ENCODE results near the gene FAM20C. TPM values are rescaled to one million over a fixed set of nuclear protein-coding genes. Genes with fewer than 3 reads are reported as not detected.
A peak's percentile ranks its signal among the peaks of the same experiment; 100 is the strongest.

Gene FAM20C
- total RNA-seq, 1 donor from 2014 or later, result 1.3 TPM

DNA sequence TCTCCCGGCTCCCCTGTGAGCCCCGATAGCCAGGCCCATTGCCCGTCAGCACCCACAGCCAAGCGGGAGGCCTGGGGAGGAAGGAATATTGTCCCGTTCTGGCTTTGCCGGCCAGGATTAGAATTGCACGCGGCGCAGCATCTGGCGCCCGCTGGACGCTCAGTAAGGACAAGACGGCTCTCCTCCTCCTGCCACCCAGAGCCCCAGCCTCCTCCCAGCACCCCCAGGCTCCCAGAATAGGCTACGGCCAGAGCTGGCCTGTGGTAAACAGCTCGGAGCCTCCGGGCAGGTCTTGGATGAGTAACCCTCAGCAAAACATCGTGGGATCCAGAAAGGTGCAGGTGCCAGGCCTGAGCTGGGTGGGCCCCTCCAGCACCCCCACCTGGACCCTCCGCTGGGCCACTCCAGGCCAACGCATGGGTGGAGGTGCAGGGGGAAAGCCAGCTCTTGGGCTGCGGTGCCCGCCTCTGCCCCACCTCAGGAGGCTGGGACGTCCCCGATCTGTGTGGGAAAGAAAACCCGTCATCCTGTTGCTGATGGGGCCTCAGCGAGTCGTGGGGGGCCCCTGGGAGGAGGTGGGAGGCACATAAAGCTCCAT lies 5.8 kb upstream of the FAM20C start:
- no peaks in the 10 kb centered on the region for H3K36me3 ChIP-seq (ENCODE audit: control insufficient read depth, insufficient read depth, low read length)
- TF ChIP-seq, protein P1, sequence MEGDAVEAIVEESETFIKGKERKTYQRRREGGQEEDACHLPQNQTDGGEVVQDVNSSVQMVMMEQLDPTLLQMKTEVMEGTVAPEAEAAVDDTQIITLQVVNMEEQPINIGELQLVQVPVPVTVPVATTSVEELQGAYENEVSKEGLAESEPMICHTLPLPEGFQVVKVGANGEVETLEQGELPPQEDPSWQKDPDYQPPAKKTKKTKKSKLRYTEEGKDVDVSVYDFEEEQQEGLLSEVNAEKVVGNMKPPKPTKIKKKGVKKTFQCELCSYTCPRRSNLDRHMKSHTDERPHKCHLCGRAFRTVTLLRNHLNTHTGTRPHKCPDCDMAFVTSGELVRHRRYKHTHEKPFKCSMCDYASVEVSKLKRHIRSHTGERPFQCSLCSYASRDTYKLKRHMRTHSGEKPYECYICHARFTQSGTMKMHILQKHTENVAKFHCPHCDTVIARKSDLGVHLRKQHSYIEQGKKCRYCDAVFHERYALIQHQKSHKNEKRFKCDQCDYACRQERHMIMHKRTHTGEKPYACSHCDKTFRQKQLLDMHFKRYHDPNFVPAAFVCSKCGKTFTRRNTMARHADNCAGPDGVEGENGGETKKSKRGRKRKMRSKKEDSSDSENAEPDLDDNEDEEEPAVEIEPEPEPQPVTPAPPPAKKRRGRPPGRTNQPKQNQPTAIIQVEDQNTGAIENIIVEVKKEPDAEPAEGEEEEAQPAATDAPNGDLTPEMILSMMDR (IDR thresholded peaks at IDR 0.05; ENCODE audit: insufficient read depth, low read length, severe bottlenecking), result no peak
- no peak for DNase-seq (ENCODE audit: low read depth)
- H3K4me3 ChIP-seq (ENCODE audit: low read depth, low read length), result no peak overlapping the region
- FAIRE-seq, result no peak
- H3K27me3 ChIP-seq (ENCODE audit: control insufficient read depth, insufficient read depth, low read length), result no peaks in the 10 kb centered on the region

DNA sequence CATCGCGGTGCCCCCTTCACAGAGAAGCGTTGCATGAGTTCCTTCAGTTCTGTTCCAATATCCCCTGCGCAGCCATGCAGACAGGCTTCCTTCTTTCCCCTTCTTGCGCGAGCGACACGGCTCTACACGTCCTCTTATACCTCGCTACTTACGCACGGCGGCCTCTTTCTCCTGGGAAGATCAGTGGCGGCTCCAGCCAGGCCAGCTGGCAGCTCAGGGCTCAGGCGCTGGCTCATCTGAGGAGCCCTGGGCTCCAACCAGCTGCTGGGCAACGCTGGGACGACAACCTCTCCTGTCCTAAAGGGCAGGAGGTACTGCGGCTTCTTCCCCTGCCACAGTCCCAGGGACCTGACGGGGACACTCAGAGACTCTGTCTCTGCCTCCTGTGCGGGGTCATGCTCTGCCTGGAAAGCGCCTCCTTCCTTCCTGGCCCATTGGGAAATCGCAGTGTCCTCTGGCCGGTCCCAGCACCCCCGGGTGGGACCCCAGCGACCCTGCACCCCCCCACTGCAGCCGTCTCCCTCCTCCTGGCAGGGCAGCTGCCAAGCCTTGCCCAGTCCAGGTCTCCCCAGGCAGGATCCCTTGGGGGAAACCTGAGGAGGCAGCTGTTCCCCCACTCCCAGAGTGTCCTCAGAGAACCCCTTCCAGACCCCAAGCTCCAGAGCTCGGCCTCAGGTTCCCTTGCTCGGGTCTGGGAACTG lies 5.0 kb upstream of the FAM20C start:
- Histone ChIP-seq H3K4me3 (ENCODE audit: low read depth, low read length) (no peak overlapping the region), H3K27me3 (ENCODE audit: control insufficient read depth, insufficient read depth, low read length) (no peaks in the 10 kb centered on the region), H3K36me3 (ENCODE audit: control insufficient read depth, insufficient read depth, low read length) (no peaks in the 10 kb centered on the region)
- TF ChIP-seq, protein P1 (IDR thresholded peaks at IDR 0.05; ENCODE audit: insufficient read depth, low read length, severe bottlenecking), result no peak
- DNase-seq (ENCODE audit: low read depth) (no peak), FAIRE-seq (no peak)

DNA sequence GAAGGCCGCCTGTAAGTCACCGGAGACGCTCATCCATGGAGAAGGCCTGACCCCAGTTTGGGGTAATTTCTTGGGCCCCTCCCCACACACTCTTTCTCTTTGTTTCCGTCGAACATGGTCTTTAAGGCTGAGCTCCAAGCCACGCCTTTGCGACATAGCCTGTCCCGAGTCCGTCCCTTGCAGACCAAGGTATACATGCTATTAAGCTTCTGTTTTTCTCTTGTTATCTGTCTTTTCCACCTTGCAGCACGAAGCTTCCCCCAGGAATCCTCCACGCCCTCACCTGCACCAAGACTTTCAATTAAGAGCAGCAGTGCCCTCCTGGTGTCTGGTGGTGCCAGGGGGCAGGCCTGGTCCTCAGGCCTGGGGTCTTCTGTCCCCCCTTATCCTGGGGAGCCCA lies 4.2 kb upstream of the FAM20C start:
- H3K27me3 ChIP-seq (ENCODE audit: control insufficient read depth, insufficient read depth, low read length), result no peaks in the 10 kb centered on the region
- DNase-seq (ENCODE audit: low read depth) (no peak), FAIRE-seq (no peak)
- H3K36me3 ChIP-seq (ENCODE audit: control insufficient read depth, insufficient read depth, low read length), result no peaks in the 10 kb centered on the region
- TF ChIP-seq, protein P1 (IDR thresholded peaks at IDR 0.05; ENCODE audit: insufficient read depth, low read length, severe bottlenecking), result no peak
- H3K4me3 ChIP-seq (ENCODE audit: low read depth, low read length), result no peak overlapping the region

DNA sequence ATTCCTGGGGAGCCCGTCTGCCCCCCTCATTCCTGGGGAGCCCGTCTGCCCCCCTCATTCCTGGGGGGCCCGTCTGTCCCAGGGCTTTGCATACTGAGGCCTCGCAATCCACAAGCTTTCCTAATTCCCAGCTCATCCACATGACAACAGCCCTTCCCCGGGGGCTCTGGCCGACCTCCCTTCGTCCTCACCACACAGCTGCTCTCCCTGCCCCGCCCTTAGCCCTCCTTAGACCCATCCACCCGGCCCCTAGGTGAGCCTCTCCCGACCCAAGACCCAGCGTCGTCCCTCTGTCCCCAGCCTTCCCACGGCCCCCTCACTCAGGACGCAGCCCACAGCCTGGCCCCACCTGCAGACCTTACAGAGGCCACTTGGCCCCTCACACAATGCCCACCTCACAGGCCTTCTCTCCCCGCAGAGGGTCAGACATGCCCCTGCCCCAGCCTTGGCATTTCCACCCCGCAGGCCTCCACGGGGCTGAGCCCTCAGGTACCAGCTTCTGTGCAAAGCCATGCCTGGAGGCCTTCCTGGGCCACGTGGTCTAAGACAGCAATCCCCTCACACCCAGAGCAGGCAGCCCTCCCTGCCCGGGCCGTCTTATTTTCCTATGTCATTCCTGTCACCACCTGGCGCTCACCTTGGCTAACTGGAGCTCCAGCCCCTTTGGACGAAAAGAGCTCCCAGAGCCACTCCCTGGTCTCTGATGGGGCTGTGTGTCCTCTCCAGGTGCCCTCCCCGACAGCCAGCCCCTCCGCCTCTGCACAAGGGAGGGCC lies 3.5 kb upstream of the FAM20C start:
- TF ChIP-seq, protein P1 (IDR thresholded peaks at IDR 0.05; ENCODE audit: insufficient read depth, low read length, severe bottlenecking), result no peak
- Histone ChIP-seq H3K27me3 (ENCODE audit: control insufficient read depth, insufficient read depth, low read length) (peaks cover 1% of the 10 kb centered on the region), H3K36me3 (ENCODE audit: control insufficient read depth, insufficient read depth, low read length) (no peaks in the 10 kb centered on the region), H3K4me3 (ENCODE audit: low read depth, low read length) (no peak overlapping the region)
- no peak for FAIRE-seq
- no peak for DNase-seq (ENCODE audit: low read depth)

DNA sequence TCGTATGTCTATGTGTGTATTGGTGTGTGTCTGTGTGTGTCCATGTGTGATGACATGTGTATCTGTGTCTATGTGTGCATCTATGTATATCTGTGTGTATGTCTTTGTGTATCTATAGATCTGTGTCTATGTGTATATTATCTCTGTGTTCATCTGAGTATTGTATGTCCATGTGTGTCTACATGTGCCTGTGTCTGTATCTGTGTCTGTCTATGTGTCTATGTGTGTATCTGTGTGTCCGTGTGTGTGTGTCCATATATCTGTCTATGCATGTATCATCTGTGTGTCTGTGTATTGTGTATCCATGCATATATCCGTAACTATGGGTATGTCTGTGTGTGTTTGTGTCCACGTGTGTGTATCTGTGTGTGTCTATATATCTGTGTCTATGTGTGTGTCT lies 2.7 kb upstream of the FAM20C start:
- peaks cover 3% of the 10 kb centered on the region for H3K27me3 ChIP-seq (ENCODE audit: control insufficient read depth, insufficient read depth, low read length)
- TF ChIP-seq, protein P1 (IDR thresholded peaks at IDR 0.05; ENCODE audit: insufficient read depth, low read length, severe bottlenecking), result no peak
- DNase-seq (ENCODE audit: low read depth) (no peak), FAIRE-seq (peak; percentile 96)
- no peaks in the 10 kb centered on the region for H3K36me3 ChIP-seq (ENCODE audit: control insufficient read depth, insufficient read depth, low read length)
- no peak overlapping the region for H3K4me3 ChIP-seq (ENCODE audit: low read depth, low read length)
